ENCODE results near the gene POU5F2.

DNA sequence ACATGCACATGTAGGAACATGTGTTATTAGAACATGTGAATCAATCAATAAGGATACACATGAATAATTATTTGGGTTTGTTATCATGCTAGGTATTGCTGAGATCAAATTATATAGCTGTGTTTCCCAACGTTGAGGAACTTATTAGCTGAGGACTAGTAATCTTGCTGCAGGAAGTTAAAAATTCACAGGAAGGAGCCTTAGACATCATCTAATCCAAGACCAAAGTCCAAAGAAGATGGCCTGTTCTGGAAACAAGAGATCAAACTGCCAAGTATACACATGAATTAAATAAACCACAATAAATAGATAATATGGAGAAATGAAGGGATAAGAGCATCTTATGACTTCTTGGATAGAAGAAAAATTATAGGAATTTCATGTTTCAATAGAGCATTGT lies 19.9 kb downstream of the POU5F2 start:
- TF ChIP-seq, protein P1, sequence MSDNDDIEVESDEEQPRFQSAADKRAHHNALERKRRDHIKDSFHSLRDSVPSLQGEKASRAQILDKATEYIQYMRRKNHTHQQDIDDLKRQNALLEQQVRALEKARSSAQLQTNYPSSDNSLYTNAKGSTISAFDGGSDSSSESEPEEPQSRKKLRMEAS (IDR thresholded peaks at IDR 0.05) = no peak
- TF ChIP-seq, protein P2, sequence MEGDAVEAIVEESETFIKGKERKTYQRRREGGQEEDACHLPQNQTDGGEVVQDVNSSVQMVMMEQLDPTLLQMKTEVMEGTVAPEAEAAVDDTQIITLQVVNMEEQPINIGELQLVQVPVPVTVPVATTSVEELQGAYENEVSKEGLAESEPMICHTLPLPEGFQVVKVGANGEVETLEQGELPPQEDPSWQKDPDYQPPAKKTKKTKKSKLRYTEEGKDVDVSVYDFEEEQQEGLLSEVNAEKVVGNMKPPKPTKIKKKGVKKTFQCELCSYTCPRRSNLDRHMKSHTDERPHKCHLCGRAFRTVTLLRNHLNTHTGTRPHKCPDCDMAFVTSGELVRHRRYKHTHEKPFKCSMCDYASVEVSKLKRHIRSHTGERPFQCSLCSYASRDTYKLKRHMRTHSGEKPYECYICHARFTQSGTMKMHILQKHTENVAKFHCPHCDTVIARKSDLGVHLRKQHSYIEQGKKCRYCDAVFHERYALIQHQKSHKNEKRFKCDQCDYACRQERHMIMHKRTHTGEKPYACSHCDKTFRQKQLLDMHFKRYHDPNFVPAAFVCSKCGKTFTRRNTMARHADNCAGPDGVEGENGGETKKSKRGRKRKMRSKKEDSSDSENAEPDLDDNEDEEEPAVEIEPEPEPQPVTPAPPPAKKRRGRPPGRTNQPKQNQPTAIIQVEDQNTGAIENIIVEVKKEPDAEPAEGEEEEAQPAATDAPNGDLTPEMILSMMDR (IDR thresholded peaks at IDR 0.05; ENCODE audit: low read depth, low read length, missing input control) = no peak
- TF ChIP-seq, protein P3, sequence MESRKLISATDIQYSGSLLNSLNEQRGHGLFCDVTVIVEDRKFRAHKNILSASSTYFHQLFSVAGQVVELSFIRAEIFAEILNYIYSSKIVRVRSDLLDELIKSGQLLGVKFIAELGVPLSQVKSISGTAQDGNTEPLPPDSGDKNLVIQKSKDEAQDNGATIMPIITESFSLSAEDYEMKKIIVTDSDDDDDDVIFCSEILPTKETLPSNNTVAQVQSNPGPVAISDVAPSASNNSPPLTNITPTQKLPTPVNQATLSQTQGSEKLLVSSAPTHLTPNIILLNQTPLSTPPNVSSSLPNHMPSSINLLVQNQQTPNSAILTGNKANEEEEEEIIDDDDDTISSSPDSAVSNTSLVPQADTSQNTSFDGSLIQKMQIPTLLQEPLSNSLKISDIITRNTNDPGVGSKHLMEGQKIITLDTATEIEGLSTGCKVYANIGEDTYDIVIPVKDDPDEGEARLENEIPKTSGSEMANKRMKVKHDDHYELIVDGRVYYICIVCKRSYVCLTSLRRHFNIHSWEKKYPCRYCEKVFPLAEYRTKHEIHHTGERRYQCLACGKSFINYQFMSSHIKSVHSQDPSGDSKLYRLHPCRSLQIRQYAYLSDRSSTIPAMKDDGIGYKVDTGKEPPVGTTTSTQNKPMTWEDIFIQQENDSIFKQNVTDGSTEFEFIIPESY (IDR thresholded peaks at IDR 0.05) = no peak

All from liver (tissue), 2 donors.